Hepatocyte (in vitro differentiated cells): ENCODE data around the gene TNS3.
"Not testable (repeated sequence)": the region's sequence is repeated elsewhere in the genome, so short reads cannot be mapped to it uniquely, and the experiment has no call there.

Experiments
- CTCF ChIP-seq: fragments of 200-600 bp; sonication (generic); IDR thresholded peaks from 2 replicates; pipeline ENCODE4 v1.5.1; 2016; ENCODE audit warnings: antibody characterized with exemption, mild to moderate bottlenecking; ENCODE audit not compliant: poor library complexity
- EZH2 ChIP-seq: fragments of 200-600 bp; sonication (generic); IDR thresholded peaks from 2 replicates; pipeline ENCODE4 v1.6.1; 2016; ENCODE audit warnings: antibody characterized with exemption, mild to moderate bottlenecking, borderline replicate concordance
- EZH2phosphoT487 ChIP-seq: fragments of 200-600 bp; sonication (generic); IDR thresholded peaks from one replicate; pipeline ENCODE4 v1.6.1; 2018; ENCODE audit warnings: antibody characterized with exemption, mild to moderate bottlenecking, low read depth, moderate library complexity; ENCODE audit not compliant: unreplicated experiment, severe bottlenecking

GRCh38 chr7:47541485-47541884 is 40.4 kb downstream of the TNS3 start:
- not testable (repeated sequence) for TF ChIP-seq CTCF, EZH2, EZH2phosphoT487
